Stimulated activated CD8-positive, alpha-beta memory T cell treated with anti-CD3 and anti-CD28 coated beads, Interleukin-12 subunit alpha, Interleukin-12 subunit beta, amount 100 ng/mL, for 4 hours (primary cell): ENCODE data around the gene NAAA.
"Not testable (repeated sequence)": the region's sequence is repeated elsewhere in the genome, so short reads cannot be mapped to it uniquely, and the experiment has no call there.

Experiments used
- DNase-seq: peaks from one replicate; pipeline ENCODE4 v3.0.0-alpha.2; 2020; ENCODE audit warnings: low read depth

The NAAA gene

GRCh38 chr4:75940692-75941253 lies at the start of gene NAAA:
Gene NAAA, minus strand, starts transcription at chr4:75941013. Its CDS starts 64 bp downstream, at chr4:75940949.
- peak; percentile 69 for DNase-seq

- DNase-seq, result no peak
These were observed 49.2 kb upstream of the NAAA start for GRCh38 chr4:75989846-75990528.

- no peak for DNase-seq
These were observed 44.3 kb upstream of the NAAA start for GRCh38 chr4:75985116-75985515.

GRCh38 chr4:75980576-75980975 lies 39.8 kb upstream of the NAAA start:
- no peak for DNase-seq

DNA sequence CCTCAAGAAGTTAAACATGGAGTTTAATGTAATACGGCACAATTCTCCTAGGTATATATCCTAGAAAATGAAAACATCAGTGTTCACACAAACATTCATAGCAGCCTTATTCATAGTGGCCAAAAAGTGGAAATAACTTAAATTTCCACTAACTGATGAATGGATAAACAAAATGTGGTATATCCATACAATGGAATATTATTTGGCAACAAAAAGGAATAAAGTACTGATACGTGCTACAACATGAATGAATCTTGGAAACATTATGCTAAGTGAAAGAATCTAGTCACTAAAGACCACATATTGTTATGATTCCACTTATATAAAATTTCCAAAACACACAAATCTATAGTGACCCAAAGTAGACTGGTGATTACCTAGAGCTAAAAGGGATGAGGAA lies 35.4 kb upstream of the NAAA start:
- DNase-seq, result no peak

DNA sequence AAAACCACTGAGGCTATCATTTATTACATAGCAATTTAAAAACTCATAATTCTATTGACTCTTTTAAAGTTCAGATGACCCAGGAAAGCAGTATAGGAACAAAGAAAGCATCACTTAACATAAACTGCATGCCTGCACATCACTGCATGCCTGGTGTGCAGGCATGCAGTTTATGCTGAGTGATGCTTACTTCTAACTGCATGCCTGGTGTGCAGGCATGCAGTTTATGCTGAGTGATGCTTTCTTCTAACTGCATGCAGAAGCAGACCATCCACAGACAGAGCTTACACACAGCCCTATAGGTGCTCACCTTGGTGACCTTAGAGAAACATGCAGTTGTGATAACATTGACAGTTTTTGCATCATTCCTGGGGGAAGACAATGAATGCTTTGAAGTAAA lies 33.0 kb upstream of the NAAA start:
- DNase-seq, result no peak

DNA sequence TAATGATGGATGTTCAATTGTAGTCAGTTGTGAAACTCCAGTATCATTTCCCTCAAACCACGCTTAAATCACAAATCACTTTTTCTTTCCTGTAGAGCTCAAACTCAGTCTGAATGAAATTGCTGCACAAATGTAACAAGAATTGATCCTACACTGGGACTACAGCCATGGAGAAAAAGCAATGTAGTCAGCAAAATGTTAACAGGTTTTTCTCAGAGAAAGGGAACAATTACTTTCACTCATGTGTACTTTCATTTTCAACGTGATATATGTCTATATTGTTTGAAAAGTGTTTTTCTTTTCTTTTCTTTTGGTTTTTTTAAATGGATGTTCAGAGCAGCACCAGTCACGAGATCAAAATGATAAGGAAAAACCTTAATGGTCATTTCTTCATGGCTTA lies 27.3 kb upstream of the NAAA start:
- no peak for DNase-seq

GRCh38 chr4:75963558-75963957 lies 22.7 kb upstream of the NAAA start:
- DNase-seq, result no peak

- not testable (repeated sequence) for DNase-seq
These were observed 21.3 kb upstream of the NAAA start for GRCh38 chr4:75962072-75962471.

DNA sequence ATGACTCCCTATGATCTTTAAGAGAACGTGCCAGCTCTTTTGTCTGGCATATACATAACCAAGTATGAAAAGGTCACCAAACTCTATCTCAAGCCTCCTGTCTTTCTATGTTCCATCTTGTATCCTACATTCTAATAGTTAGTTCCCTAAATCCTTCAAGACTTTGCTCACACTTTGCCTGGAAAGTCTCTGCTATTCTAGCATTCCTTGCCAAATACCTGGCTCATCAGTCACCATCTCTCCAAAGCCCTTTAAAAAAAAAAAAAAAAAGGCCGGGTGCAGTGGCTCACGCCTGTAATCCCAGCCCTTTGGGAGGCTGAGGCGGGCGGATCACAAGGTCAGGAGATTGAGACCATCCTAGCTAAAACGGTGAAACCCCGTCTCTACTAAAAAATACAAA lies 17.7 kb upstream of the NAAA start:
- DNase-seq, result not testable (repeated sequence)

DNA sequence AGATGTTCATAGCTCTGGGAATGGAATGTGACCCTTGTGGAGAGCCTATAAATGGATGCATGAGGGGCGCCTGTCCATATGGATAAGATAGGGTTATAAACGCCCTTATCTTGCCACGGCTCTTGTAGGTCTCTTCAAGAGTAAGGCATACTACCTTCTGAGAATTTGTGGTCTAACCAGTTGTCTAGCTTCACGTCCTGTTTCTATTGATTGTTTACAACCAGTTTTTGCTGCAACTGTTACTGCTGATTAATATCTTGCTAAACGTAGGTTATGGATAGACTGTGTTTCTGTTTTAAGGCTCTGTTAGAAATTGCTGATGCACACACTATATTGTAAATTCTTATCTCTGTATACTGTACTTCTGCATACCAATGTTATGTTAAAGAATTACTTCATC lies 14.0 kb upstream of the NAAA start:
- not testable (repeated sequence) for DNase-seq

DNA sequence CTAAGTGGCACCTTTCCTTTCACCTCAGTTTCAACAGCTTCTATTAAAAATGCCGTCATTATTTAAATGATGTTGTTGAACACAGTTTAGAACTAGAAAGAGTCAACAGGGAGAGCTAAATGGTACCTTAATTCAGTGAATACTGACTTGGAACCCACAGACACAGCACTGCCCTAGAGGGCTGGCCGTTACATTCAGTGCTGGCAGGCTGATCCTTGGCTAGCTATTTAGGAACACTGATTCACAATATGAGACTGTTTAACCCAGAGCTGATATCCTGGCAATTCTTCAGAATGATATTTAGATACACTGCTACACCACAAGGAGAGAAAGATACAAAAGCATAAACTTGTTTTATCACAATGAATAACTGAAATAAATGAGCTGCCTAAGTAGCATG lies 12.7 kb upstream of the NAAA start:
- DNase-seq, result no peak

DNA sequence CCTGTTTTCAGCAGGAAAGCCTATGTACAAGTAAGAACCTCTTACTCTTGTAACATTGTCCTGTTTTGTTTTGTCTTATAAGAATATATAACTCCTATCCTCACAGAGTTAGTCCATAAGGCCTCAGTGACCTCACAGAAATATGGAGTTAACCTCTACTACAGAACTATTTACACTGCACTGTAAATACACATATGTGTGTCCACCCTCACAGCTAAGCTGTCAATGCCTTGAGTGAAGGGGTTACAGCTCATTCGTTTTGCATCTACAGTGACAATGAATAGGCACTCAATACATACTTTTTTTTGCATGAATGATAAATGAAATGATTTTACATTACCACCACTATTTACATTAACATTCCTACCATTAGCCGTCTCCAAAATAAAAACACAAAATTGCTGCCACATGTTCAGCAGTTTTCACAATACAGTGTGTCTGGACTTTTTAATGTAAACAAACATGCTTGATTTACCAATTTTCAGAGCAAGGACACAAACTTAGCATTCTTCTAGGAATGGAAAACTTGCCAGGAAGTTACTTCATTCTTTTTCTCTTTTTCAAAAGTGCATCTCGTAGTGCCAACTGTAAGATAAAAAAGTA lies 9.5 kb upstream of the NAAA start:
- no peak for DNase-seq

GRCh38 chr4:75948822-75949444 lies 8.1 kb upstream of the NAAA start:
- DNase-seq, result no peak

DNA sequence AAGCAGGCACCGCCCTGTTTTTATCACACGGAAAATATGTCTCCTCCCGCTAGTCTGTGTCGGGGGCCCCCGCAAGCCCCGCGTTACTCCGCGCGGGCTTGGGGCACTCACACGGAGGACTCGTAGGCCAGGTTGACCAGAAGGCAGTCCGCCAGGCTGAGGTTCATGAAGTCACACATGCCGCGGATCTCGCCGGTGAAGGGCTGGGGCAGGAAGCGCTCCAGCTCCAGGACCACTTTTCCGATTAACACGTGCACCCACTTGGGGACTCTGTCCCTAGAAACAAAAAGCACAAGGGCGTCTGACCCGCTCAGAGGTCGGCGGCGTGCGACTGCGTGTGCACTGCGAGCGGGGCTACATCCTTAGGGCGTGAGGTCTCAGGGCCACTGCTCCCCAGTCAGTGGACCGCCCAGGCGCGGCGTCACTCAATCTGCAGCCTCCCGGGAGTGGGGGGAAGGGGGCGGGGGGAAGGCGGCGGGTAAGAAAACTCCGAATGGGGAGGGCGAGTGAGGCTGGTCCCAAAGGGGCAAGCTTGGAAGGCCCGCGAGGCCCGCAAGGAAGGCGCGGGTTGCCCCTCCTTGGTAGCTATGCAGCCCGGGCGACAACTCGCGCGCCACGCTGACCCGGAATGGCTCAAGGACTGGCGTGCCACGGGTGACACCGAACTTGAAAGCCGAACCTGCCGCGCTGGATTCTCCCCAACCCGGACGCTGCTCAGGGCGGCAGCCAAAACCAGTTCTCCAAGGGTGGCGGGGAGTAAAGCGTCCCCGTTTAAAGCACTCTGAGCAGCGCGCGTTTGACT lies 722 bp downstream of the NAAA start:
- peak; percentile 63 for DNase-seq

- no peak for DNase-seq
These were observed 5.2 kb downstream of the NAAA start for GRCh38 chr4:75935628-75936027.

DNA sequence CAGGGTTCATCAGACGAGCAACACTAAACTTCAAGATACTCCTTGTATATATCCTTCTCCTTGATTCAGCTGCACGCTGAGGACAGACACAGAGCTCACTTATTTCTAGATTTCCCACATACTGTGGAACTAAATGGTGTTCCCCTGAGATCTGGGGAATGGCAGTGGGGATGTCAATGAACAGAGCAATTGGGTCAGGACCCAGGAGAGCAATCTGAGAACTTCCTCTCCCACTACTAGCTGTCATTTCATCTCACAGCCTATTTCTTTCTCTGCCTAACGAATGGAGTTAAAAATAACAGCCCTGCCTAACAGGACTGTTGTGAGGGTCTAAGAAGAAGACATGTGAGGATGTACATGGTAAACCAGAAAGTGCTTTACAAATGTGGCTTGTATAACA lies 10.7 kb downstream of the NAAA start:
- no peak for DNase-seq

DNA sequence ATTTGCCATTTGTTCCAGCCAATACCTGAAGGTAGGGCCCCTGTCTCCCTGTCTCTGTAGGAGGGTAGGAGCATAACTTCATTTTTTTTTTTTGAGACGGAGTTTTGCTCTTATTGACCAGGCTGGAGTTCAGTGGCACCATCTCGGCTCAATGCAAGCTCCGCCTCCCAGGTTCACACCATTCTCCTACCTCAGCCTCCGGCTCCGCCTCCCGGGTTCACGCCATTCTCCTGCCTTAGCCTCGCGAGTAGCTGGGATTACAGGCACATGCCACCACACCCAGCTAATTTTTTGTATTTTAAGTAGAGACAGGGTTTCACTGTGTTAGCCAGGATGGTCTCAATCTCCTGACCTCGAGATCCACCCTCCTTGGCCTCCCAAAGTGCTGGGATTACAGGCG lies 15.9 kb downstream of the NAAA start:
- DNase-seq, result not testable (repeated sequence)

DNA sequence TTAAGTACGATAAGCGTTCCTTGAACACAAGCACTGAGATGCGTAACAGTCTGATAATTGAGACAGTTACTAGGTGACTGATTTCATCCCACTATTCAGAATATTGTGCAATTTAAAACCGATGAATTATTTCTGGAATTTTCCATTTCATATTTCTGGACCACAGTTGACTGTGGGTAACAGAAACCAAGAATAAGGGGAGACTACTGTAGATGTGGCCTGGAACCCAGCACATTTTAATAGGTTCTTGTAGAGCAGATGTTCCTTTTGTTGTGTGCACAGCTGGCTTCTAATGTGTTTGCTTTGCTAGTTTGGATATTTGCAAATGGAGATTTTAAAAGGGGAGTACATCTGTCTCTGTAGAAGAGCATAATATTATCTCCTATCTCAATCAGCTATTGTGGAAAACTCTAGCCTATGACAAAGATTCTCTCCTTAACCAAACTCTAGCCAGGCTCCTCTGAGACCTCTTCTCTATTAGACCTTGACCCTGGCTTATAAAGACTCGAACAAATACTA lies 16.4 kb downstream of the NAAA start:
- no peak for DNase-seq

GRCh38 chr4:75922588-75922987 lies 18.2 kb downstream of the NAAA start:
- DNase-seq, result no peak

- DNase-seq, result no peak
These were observed 18.9 kb downstream of the NAAA start for GRCh38 chr4:75921910-75922309.

- no peak for DNase-seq
These were observed 20.5 kb downstream of the NAAA start for GRCh38 chr4:75920327-75920726.
